WTC11 (cell line): ENCODE measurements around the gene ANKRD53. TPM values are rescaled to one million over a fixed set of nuclear protein-coding genes. Genes with fewer than 3 reads are reported as not detected.
A peak's percentile ranks its signal among the peaks of the same experiment; 100 is the strongest.

Source experiments
- ATAC-seq: fragments of 200-7000 bp; cut with Tn5 transposase; 2 replicates; pipeline ENCODE4 v1.10.0; 2021; ENCODE audit warnings: mild to moderate bottlenecking, moderate library complexity
- CTCF ChIA-PET: fragments of 300-600 bp; sonication (Branson Sonifier 250); formaldehyde crosslinking; loops from one replicate; lab custom pipeline; 2021; ENCODE audit warnings: antibody characterized with exemption; lab: Charles Lee
- POLR2A ChIA-PET: fragments of 350-600 bp; sonication (Branson Sonifier 250); formaldehyde crosslinking; loops from one replicate; lab custom pipeline; 2021; ENCODE audit warnings: antibody characterized with exemption; lab: Charles Lee
- DNase-seq: peaks from one replicate; pipeline ENCODE4 v3.0.0; 2021; ENCODE audit warnings: low spot score
- H3K27ac Mint-ChIP-seq: 2 replicates; pipeline ENCODE4 v1.8.0; 2021; ENCODE audit warnings: mixed read lengths
- H3K27me3 Mint-ChIP-seq: 2 replicates; pipeline ENCODE4 v1.8.0; 2021; ENCODE audit warnings: low read depth, mild to moderate bottlenecking, moderate library complexity, mixed read lengths
- H3K36me3 Mint-ChIP-seq: 2 replicates; pipeline ENCODE4 v1.8.0; 2021; ENCODE audit warnings: mixed read lengths
- H3K4me1 Mint-ChIP-seq: 2 replicates; pipeline ENCODE4 v1.8.0; 2022; ENCODE audit warnings: mixed read lengths
- H3K4me3 Mint-ChIP-seq: 2 replicates; pipeline ENCODE4 v1.8.0; 2021; ENCODE audit warnings: mild to moderate bottlenecking, moderate library complexity, mixed read lengths
- H3K9me3 Mint-ChIP-seq: 2 replicates; pipeline ENCODE4 v1.8.0; 2021; ENCODE audit warnings: mixed read lengths
- ELF4 ChIP-seq: sonication (generic); formaldehyde crosslinking; IDR thresholded peaks from 2 replicates; pipeline ENCODE4 v1.8.1; 2022; ENCODE audit warnings: low read depth, mild to moderate bottlenecking, moderate library complexity, missing genetic modification reagents
- FOXP1 ChIP-seq: sonication (generic); formaldehyde crosslinking; IDR thresholded peaks from 2 replicates; pipeline ENCODE4 v1.8.0; 2022; ENCODE audit warnings: missing genetic modification reagents, mild to moderate bottlenecking, moderate library complexity, borderline replicate concordance
- SP1 ChIP-seq: sonication (generic); formaldehyde crosslinking; conservative IDR thresholded peaks from 2 replicates; pipeline ENCODE4 v1.8.1; 2022; ENCODE audit warnings: missing genetic modification reagents
- ZNF121 ChIP-seq: sonication (generic); formaldehyde crosslinking; IDR thresholded peaks from 2 replicates; pipeline ENCODE4 v1.8.0; 2023; ENCODE audit warnings: missing genetic modification reagents
- ZNF219 ChIP-seq: sonication (generic); formaldehyde crosslinking; IDR thresholded peaks from 2 replicates; pipeline ENCODE4 v1.8.0; 2023; ENCODE audit warnings: missing genetic modification reagents, mild to moderate bottlenecking, borderline replicate concordance
- ZNF416 ChIP-seq: fragments of 250-450 bp; sonication (Bioruptor Pico); IDR thresholded peaks from 2 replicates; pipeline ENCODE4 v1.9.0; 2021; ENCODE audit warnings: mild to moderate bottlenecking, inconsistent platforms
- total RNA-seq: library from RNA; stranded (reverse); gene quantifications from 3 replicates; pipeline ENCODE4 v1.2.3, GENCODE V29; 2021
- TF ChIP-seq, protein P1 (sequence below): fragments of 250-450 bp; sonication (Bioruptor Pico); IDR thresholded peaks from 2 replicates; pipeline ENCODE4 v1.9.0; 2021; ENCODE audit warnings: mild to moderate bottlenecking
- TF ChIP-seq, protein P2 (sequence below): sonication (generic); formaldehyde crosslinking; IDR thresholded peaks from 2 replicates; pipeline ENCODE4 v1.8.0; 2022; ENCODE audit warnings: mild to moderate bottlenecking, missing genetic modification reagents
- TF ChIP-seq, protein P3 (sequence below): sonication (generic); formaldehyde crosslinking; IDR thresholded peaks from 2 replicates; pipeline ENCODE4 v1.8.0; 2022; ENCODE audit warnings: mild to moderate bottlenecking, missing genetic modification reagents
- TF ChIP-seq, protein P4 (sequence below): fragments of 200-600 bp; IDR thresholded peaks from 2 replicates; pipeline ENCODE4 v1.8.0; 2022; ENCODE audit warnings: antibody characterized with exemption
- TF ChIP-seq, protein P5 (sequence below): sonication (generic); formaldehyde crosslinking; IDR thresholded peaks from 2 replicates; pipeline ENCODE4 v1.8.0; 2023; ENCODE audit warnings: missing genetic modification reagents

The ANKRD53 gene
- total RNA-seq, 1 experiment from 2014 or later = 0.81 TPM

DNA sequence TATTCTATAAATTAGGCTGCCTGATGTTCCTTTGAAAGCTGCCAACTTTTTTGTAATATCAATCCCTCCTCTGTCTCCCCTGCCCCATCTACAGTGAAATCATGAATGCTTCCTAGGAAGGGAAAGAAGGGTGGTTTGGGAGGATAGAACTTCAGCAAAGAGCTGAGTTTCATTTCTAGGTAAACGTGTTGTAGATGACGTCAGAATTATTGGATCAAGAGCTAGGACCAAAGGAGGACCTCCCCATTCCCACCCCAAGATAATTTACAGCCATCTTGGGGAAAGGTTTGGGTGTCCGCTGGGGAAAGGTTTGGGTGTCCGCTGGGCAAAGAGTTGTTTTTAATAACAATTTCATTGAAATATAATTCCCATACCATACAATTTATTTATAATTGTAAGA, 11.2 kb upstream of the ANKRD53 start (continued):
- TF ChIP-seq ZNF219 (CRISPR knock-in tag) = no peak
- TF ChIP-seq, protein P1, sequence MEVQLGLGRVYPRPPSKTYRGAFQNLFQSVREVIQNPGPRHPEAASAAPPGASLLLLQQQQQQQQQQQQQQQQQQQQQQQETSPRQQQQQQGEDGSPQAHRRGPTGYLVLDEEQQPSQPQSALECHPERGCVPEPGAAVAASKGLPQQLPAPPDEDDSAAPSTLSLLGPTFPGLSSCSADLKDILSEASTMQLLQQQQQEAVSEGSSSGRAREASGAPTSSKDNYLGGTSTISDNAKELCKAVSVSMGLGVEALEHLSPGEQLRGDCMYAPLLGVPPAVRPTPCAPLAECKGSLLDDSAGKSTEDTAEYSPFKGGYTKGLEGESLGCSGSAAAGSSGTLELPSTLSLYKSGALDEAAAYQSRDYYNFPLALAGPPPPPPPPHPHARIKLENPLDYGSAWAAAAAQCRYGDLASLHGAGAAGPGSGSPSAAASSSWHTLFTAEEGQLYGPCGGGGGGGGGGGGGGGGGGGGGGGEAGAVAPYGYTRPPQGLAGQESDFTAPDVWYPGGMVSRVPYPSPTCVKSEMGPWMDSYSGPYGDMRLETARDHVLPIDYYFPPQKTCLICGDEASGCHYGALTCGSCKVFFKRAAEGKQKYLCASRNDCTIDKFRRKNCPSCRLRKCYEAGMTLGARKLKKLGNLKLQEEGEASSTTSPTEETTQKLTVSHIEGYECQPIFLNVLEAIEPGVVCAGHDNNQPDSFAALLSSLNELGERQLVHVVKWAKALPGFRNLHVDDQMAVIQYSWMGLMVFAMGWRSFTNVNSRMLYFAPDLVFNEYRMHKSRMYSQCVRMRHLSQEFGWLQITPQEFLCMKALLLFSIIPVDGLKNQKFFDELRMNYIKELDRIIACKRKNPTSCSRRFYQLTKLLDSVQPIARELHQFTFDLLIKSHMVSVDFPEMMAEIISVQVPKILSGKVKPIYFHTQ = no peak
- no peak for TF ChIP-seq FOXP1 (CRISPR knock-in tag)
- no peak for TF ChIP-seq SP1 (CRISPR knock-in tag)
- TF ChIP-seq, all 79 proteins: peak for 0

DNA sequence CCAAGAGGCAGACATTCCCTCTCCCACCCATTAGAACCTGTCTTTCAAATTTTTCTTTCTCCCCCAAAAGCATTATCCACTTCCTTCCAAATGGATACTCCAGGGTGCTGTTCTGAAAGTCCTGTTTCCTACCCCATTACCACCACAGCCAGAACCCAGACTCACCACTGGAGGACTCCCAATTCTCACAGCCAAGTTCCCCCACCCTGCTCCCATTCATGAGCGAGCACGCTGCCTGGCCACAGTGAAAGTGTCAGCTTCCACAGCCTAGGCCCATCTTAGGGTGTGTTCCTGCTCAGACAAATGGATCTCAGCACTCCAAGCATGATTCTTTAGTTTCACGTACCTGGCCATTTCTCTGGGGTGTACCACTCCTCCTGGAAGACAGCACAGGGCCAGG, 3.8 kb upstream of the ANKRD53 start:
- peaks cover 69% of the 10 kb centered on the region for H3K27me3 Mint-ChIP-seq
- TF ChIP-seq ELF4 (CRISPR knock-in tag) (no peak), ZNF219 (CRISPR knock-in tag) (no peak), ZNF121 (CRISPR knock-in tag) (no peak)
- TF ChIP-seq, protein P2, sequence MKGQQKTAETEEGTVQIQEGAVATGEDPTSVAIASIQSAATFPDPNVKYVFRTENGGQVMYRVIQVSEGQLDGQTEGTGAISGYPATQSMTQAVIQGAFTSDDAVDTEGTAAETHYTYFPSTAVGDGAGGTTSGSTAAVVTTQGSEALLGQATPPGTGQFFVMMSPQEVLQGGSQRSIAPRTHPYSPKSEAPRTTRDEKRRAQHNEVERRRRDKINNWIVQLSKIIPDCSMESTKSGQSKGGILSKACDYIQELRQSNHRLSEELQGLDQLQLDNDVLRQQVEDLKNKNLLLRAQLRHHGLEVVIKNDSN (CRISPR knock-in tag) = no peak
- TF ChIP-seq, protein P3, sequence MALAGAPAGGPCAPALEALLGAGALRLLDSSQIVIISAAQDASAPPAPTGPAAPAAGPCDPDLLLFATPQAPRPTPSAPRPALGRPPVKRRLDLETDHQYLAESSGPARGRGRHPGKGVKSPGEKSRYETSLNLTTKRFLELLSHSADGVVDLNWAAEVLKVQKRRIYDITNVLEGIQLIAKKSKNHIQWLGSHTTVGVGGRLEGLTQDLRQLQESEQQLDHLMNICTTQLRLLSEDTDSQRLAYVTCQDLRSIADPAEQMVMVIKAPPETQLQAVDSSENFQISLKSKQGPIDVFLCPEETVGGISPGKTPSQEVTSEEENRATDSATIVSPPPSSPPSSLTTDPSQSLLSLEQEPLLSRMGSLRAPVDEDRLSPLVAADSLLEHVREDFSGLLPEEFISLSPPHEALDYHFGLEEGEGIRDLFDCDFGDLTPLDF (CRISPR knock-in tag) = no peak
- TF ChIP-seq, all 79 proteins: peak for 0
- ATAC-seq (no peak), DNase-seq (no peak)
- H3K4me1 Mint-ChIP-seq = peaks cover 18% of the 10 kb centered on the region
- POLR2A ChIA-PET = interaction anchor here (0.5 kb wide), 1 partner anchor 1290 kb away, joined by 6 read pairs; no protein-coding TSS in a partner anchor
- no peak overlapping the region for H3K4me3 Mint-ChIP-seq
- H3K9me3 Mint-ChIP-seq = no peaks in the 10 kb centered on the region
- no peak overlapping the region for H3K27ac Mint-ChIP-seq
- H3K36me3 Mint-ChIP-seq = no peaks in the 10 kb centered on the region
- CTCF ChIA-PET = interaction anchor here (0.9 to 4.1 kb wide), 3 partner anchors 9 to 27 kb away, joined by 3 to 22 read pairs (median 21); no protein-coding TSS in a partner anchor

DNA sequence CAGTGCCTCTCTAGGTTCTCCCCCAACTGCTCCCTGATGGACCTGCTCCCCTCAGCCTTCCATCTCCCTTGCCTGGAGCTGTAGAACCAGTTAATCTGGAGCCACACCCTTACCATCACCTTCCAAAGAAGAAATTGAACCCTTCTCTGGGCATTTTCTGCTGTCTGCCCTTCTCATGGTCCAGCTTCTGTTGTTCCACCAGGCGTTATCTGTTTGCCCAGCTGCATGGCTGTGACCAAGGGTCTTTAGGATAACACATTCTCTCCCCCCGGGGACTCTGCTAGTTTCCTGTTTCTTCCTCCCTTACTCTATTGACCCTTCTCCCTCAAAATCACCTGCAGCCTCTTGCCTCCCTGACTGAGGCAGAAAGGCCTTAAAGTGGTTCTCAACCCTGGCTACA, 3.2 kb upstream of the ANKRD53 start:
- TF ChIP-seq ZNF416 (CRISPR knock-in tag) = no peak
- H3K9me3 Mint-ChIP-seq = no peaks in the 10 kb centered on the region
- CTCF ChIA-PET = interaction anchor here (1.9 to 4.1 kb wide), 3 partner anchors 10 to 27 kb away, joined by 5 to 22 read pairs (median 21); no protein-coding TSS in a partner anchor

DNA sequence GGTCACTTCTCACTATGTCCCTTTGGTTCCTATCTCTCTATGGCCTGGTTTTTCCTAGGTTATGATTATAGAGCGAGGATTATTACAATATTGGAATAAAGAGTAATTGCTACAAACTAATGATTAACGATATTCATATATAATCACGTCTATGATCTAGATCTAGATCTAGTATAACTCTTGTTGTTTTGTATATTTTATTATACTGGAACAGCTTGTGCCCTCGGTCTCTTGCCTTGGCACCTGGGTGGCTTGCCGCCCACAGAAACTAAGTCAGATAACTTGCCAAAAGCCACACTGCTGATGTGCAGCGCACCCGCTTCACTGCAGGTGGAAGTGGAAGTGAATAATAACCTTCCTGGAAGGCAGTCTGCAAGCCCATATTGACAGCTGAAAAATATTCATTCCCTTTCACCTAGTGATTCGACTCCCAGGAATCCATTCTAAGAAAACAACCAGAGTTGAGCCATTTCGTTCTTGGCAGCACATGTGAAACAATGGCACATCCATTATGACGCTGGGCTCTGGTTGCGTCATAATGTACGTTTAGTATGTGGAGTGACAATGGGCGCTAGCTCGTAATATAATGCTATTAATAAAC, 725 bp upstream of the ANKRD53 start:
- Mint-ChIP-seq H3K27me3 (peaks cover 50% of the 10 kb centered on the region), H3K4me1 (peaks cover 18% of the 10 kb centered on the region)
- POLR2A ChIA-PET = interaction anchor here (0.8 kb wide), 1 partner anchor 18 kb away, joined by 3 read pairs; no protein-coding TSS in a partner anchor
- TF ChIP-seq, protein P4, sequence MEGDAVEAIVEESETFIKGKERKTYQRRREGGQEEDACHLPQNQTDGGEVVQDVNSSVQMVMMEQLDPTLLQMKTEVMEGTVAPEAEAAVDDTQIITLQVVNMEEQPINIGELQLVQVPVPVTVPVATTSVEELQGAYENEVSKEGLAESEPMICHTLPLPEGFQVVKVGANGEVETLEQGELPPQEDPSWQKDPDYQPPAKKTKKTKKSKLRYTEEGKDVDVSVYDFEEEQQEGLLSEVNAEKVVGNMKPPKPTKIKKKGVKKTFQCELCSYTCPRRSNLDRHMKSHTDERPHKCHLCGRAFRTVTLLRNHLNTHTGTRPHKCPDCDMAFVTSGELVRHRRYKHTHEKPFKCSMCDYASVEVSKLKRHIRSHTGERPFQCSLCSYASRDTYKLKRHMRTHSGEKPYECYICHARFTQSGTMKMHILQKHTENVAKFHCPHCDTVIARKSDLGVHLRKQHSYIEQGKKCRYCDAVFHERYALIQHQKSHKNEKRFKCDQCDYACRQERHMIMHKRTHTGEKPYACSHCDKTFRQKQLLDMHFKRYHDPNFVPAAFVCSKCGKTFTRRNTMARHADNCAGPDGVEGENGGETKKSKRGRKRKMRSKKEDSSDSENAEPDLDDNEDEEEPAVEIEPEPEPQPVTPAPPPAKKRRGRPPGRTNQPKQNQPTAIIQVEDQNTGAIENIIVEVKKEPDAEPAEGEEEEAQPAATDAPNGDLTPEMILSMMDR = peak; percentile 3; the same call in 1 of the 2 replicates
- TF ChIP-seq, protein P5, sequence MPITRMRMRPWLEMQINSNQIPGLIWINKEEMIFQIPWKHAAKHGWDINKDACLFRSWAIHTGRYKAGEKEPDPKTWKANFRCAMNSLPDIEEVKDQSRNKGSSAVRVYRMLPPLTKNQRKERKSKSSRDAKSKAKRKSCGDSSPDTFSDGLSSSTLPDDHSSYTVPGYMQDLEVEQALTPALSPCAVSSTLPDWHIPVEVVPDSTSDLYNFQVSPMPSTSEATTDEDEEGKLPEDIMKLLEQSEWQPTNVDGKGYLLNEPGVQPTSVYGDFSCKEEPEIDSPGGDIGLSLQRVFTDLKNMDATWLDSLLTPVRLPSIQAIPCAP (CRISPR knock-in tag) = no peak
- TF ChIP-seq, all 79 proteins: peak for 1
- peak overlapping the region; percentile 82 for H3K4me3 Mint-ChIP-seq
- H3K9me3 Mint-ChIP-seq = no peaks in the 10 kb centered on the region
- CTCF ChIA-PET = interaction anchor here (0.8 to 4.2 kb wide), 9 partner anchors 11 to 113 kb away, joined by 3 to 33 read pairs (median 9); no protein-coding TSS in a partner anchor
- H3K27ac Mint-ChIP-seq = no peak overlapping the region
- no peaks in the 10 kb centered on the region for H3K36me3 Mint-ChIP-seq
- ATAC-seq (no peak), DNase-seq (no peak)

More for the DNA sequence above, 3.2 kb upstream of the ANKRD53 start:
- ATAC-seq (no peak), DNase-seq (no peak)
- Mint-ChIP-seq H3K4me3 (no peak overlapping the region), H3K27ac (no peak overlapping the region), H3K27me3 (peaks cover 69% of the 10 kb centered on the region), H3K36me3 (no peaks in the 10 kb centered on the region), H3K4me1 (peaks cover 18% of the 10 kb centered on the region)
- POLR2A ChIA-PET = no interaction called here
